PC-9 (cell line): Measurements from ENCODE around the gene ENKD1.

Source experiments
- EZH2 ChIP-seq: fragments of 200-600 bp; sonication (generic); IDR thresholded peaks from 2 replicates; pipeline ENCODE4 v1.8.0; 2017; ENCODE audit warnings: antibody characterized with exemption, low read depth
- TF ChIP-seq, protein P1 (sequence below): fragments of 200-600 bp; sonication (generic); conservative IDR thresholded peaks from 2 replicates; pipeline ENCODE4 v1.6.1; 2017; ENCODE audit warnings: mixed run types, antibody characterized with exemption, mild to moderate bottlenecking, moderate library complexity

DNA sequence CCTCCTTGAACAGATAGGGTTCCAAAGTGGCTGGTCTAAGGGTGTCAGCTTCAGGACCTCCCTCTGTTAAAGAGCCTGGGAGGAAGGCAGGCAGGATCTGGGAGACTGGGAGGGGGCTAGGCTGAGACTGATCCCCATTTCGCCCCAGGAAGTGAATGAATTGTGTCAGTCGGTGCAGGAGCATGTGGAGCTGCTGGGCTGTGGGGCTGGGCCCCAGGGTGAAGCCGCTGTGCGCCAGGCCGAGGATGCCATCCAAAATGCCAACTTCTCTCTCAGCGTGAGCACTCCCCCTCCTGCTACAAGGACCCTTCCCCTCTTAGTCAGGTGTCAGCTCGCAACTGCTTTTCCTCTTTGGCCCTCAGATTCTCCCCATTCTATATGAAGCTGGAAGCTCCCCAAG is 15.5 kb downstream of the ENKD1 start:
- TF ChIP-seq, protein P1, sequence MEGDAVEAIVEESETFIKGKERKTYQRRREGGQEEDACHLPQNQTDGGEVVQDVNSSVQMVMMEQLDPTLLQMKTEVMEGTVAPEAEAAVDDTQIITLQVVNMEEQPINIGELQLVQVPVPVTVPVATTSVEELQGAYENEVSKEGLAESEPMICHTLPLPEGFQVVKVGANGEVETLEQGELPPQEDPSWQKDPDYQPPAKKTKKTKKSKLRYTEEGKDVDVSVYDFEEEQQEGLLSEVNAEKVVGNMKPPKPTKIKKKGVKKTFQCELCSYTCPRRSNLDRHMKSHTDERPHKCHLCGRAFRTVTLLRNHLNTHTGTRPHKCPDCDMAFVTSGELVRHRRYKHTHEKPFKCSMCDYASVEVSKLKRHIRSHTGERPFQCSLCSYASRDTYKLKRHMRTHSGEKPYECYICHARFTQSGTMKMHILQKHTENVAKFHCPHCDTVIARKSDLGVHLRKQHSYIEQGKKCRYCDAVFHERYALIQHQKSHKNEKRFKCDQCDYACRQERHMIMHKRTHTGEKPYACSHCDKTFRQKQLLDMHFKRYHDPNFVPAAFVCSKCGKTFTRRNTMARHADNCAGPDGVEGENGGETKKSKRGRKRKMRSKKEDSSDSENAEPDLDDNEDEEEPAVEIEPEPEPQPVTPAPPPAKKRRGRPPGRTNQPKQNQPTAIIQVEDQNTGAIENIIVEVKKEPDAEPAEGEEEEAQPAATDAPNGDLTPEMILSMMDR, result no peak
- TF ChIP-seq EZH2, result no peak
